ENCODE data around the gene AGRN.
"Not testable (repeated sequence)": the region's sequence is repeated elsewhere in the genome, so short reads cannot be mapped to it uniquely, and the experiment has no call there.

AGRN gene

GRCh38 chr1:1091344-1092148 lies 71.6 kb downstream of the AGRN start:
- no peak overlapping the region for H3K27ac ChIP-seq (ENCODE audit: low read depth, low read length)
- H3K79me2 ChIP-seq (ENCODE audit: control insufficient read depth, insufficient read depth, low read length, unreplicated experiment): no peaks in the 10 kb centered on the region
- H3K4me3 ChIP-seq (ENCODE audit: low read depth, low read length): no peak overlapping the region
- H3K4me1 ChIP-seq (ENCODE audit: control insufficient read depth, insufficient read depth, low read length, unreplicated experiment): no peaks in the 10 kb centered on the region
- H3K27me3 ChIP-seq (ENCODE audit: insufficient read depth, low read length): no peaks in the 10 kb centered on the region
- no peak overlapping the region for H2AFZ ChIP-seq (ENCODE audit: low read length, unreplicated experiment)
- no peaks in the 10 kb centered on the region for H3K36me3 ChIP-seq (ENCODE audit: insufficient read depth, low read length)

DNA sequence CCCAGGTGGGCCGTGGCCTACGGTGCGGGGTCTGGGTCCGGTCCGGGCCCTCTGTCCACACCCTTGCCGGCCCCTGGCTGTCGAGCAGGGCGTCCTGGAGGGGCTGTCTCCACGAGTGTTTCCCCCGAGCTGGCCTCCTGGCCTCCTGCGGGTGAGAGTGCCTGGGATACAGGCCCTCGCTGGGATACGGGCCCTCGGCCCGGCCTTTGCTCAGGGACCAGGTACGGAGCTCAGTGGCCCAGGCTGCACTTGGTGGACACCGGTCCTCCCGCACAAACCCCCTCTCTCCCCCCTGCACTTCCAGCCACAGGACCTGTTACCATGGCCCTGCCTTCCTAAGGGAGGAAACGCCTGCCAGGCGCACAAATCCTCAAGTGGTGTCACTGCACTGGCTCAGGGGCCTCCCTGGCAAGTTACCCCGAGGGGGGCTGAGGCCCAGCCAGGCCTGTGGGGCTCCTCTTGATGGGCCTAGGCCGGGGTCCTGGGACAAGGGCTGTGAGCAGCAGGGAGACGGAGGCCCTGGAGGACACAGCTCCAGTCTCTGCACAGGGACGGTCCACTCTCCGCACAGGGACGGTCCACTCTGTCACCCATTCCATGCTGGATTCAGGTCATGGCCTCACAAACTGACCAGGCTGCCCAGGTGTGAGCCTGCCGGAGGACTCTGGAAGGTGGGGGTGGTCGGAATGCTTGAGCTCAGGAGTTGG lies 72.4 kb downstream of the AGRN start:
- H3K27ac ChIP-seq (ENCODE audit: low read depth, low read length): no peak overlapping the region
- no peaks in the 10 kb centered on the region for H3K36me3 ChIP-seq (ENCODE audit: insufficient read depth, low read length)
- H2AFZ ChIP-seq (ENCODE audit: low read length, unreplicated experiment): no peak overlapping the region
- no peaks in the 10 kb centered on the region for H3K79me2 ChIP-seq (ENCODE audit: control insufficient read depth, insufficient read depth, low read length, unreplicated experiment)
- no peaks in the 10 kb centered on the region for H3K4me1 ChIP-seq (ENCODE audit: control insufficient read depth, insufficient read depth, low read length, unreplicated experiment)
- H3K4me3 ChIP-seq (ENCODE audit: low read depth, low read length): no peak overlapping the region
- H3K27me3 ChIP-seq (ENCODE audit: insufficient read depth, low read length): no peaks in the 10 kb centered on the region

GRCh38 chr1:1092894-1093609 lies 73.1 kb downstream of the AGRN start:
- no peaks in the 10 kb centered on the region for H3K79me2 ChIP-seq (ENCODE audit: control insufficient read depth, insufficient read depth, low read length, unreplicated experiment)
- no peaks in the 10 kb centered on the region for H3K27me3 ChIP-seq (ENCODE audit: insufficient read depth, low read length)
- H2AFZ ChIP-seq (ENCODE audit: low read length, unreplicated experiment): no peak overlapping the region
- H3K27ac ChIP-seq (ENCODE audit: low read depth, low read length): no peak overlapping the region
- H3K4me1 ChIP-seq (ENCODE audit: control insufficient read depth, insufficient read depth, low read length, unreplicated experiment): no peaks in the 10 kb centered on the region
- no peak overlapping the region for H3K4me3 ChIP-seq (ENCODE audit: low read depth, low read length)
- H3K36me3 ChIP-seq (ENCODE audit: insufficient read depth, low read length): no peaks in the 10 kb centered on the region

DNA sequence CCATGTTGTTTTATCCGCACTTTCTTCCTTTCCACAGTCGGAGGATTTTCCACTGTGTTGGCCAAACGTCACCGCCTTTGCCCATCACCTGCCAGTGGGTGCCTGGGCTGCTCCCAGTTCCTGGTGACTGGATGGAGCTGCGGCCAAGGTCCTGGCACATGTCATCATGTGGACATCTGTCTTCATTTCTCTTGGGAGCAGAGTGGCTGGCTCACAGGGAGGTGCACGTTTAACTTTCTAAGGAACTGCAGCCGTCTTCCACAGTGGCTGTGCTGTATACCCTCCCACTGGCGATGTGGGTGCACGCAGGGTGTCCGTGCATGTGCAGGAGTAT lies 73.7 kb downstream of the AGRN start:
- Histone ChIP-seq H3K4me1 (ENCODE audit: control insufficient read depth, insufficient read depth, low read length, unreplicated experiment) (no peaks in the 10 kb centered on the region), H3K27me3 (ENCODE audit: insufficient read depth, low read length) (no peaks in the 10 kb centered on the region), H3K27ac (ENCODE audit: low read depth, low read length) (no peak overlapping the region), H2AFZ (ENCODE audit: low read length, unreplicated experiment) (no peak overlapping the region), H3K79me2 (ENCODE audit: control insufficient read depth, insufficient read depth, low read length, unreplicated experiment) (no peaks in the 10 kb centered on the region), H3K36me3 (ENCODE audit: insufficient read depth, low read length) (no peaks in the 10 kb centered on the region), H3K4me3 (ENCODE audit: low read depth, low read length) (no peak overlapping the region)

GRCh38 chr1:1094981-1095380 lies 75.1 kb downstream of the AGRN start:
- Histone ChIP-seq H3K4me1 (ENCODE audit: control insufficient read depth, insufficient read depth, low read length, unreplicated experiment) (no peaks in the 10 kb centered on the region), H3K27ac (ENCODE audit: low read depth, low read length) (no peak overlapping the region), H3K27me3 (ENCODE audit: insufficient read depth, low read length) (no peaks in the 10 kb centered on the region), H2AFZ (ENCODE audit: low read length, unreplicated experiment) (no peak overlapping the region), H3K4me3 (ENCODE audit: low read depth, low read length) (no peak overlapping the region), H3K36me3 (ENCODE audit: insufficient read depth, low read length) (no peaks in the 10 kb centered on the region), H3K79me2 (ENCODE audit: control insufficient read depth, insufficient read depth, low read length, unreplicated experiment) (no peaks in the 10 kb centered on the region)

DNA sequence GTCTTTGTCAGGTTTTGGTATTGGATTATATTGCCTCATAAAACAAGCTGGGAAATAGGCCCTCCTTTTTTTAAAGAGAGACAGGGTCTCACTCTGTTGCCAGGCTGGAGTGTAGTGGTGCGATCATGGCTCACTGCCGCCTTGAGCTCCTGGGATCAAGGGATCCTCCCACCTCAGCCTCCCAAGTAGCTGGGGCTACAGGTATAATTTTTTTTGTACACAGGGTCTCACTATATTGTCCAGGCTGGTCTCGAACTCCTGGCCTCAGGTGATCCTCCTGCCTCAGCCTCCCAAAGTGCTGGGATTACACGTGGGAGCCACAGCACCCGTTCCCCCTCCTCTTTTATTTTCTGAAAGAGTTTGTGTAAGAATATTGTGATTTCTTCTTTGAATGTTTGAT lies 76.2 kb downstream of the AGRN start:
- H2AFZ ChIP-seq (ENCODE audit: low read length, unreplicated experiment); H3K27ac ChIP-seq (ENCODE audit: low read depth, low read length); H3K27me3 ChIP-seq (ENCODE audit: insufficient read depth, low read length); H3K4me3 ChIP-seq (ENCODE audit: low read depth, low read length); H3K4me1 ChIP-seq (ENCODE audit: control insufficient read depth, insufficient read depth, low read length, unreplicated experiment); H3K36me3 ChIP-seq (ENCODE audit: insufficient read depth, low read length); H3K79me2 ChIP-seq (ENCODE audit: control insufficient read depth, insufficient read depth, low read length, unreplicated experiment): not testable (repeated sequence)

DNA sequence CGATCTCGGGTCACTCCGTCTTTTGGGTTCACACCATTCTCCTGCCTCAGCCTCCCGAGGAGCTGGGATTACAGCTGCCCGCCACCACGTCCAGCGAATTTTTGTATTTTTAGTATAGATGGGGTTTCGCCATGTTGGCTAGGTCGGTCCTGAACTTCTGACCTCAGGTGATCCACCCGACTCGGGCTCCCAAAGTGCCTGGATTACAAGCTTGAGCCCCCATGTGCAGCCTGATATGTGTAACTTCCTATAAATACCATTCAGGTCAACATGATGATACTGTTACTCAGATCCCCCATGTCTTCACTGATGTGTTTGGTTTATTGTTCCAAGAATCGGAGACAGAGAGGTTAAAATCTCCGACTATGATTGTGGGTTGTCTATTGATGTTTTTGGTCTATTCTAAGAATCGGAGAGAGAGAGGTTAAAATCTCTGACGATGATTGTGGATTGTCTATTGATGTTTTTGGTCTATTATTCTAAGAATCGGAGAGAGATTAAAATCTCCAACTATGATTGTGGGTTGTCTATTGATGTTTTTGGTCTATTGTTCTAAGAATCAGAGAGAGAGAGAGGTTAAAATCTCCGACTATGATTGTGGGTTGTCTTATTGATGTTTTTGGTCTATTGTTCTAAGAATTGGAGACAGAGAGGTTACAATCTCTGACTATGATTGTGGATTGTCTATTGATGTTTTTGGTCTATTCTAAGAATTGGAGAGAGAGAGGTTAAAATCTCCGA lies 78.9 kb downstream of the AGRN start:
- Histone ChIP-seq H3K4me3 (ENCODE audit: low read depth, low read length) (no peak overlapping the region), H3K27ac (ENCODE audit: low read depth, low read length) (no peak overlapping the region), H3K79me2 (ENCODE audit: control insufficient read depth, insufficient read depth, low read length, unreplicated experiment) (peaks cover 2% of the 10 kb centered on the region), H3K27me3 (ENCODE audit: insufficient read depth, low read length) (no peaks in the 10 kb centered on the region), H2AFZ (ENCODE audit: low read length, unreplicated experiment) (no peak overlapping the region), H3K4me1 (ENCODE audit: control insufficient read depth, insufficient read depth, low read length, unreplicated experiment) (no peaks in the 10 kb centered on the region), H3K36me3 (ENCODE audit: insufficient read depth, low read length) (0 out of 2 replicates have a peak, but pooled peaks cover 6% of the 10 kb centered on the region)

- Histone ChIP-seq H3K27me3 (ENCODE audit: insufficient read depth, low read length) (no peaks in the 10 kb centered on the region), H3K4me3 (ENCODE audit: low read depth, low read length) (no peak overlapping the region), H3K27ac (ENCODE audit: low read depth, low read length) (no peak overlapping the region), H3K79me2 (ENCODE audit: control insufficient read depth, insufficient read depth, low read length, unreplicated experiment) (peaks cover 2% of the 10 kb centered on the region), H2AFZ (ENCODE audit: low read length, unreplicated experiment) (no peak overlapping the region), H3K4me1 (ENCODE audit: control insufficient read depth, insufficient read depth, low read length, unreplicated experiment) (no peaks in the 10 kb centered on the region), H3K36me3 (ENCODE audit: insufficient read depth, low read length) (0 out of 2 replicates have a peak, but pooled peaks cover 6% of the 10 kb centered on the region)
Measured at GRCh38 chr1:1099506-1100183, 79.7 kb downstream of the AGRN start.

DNA sequence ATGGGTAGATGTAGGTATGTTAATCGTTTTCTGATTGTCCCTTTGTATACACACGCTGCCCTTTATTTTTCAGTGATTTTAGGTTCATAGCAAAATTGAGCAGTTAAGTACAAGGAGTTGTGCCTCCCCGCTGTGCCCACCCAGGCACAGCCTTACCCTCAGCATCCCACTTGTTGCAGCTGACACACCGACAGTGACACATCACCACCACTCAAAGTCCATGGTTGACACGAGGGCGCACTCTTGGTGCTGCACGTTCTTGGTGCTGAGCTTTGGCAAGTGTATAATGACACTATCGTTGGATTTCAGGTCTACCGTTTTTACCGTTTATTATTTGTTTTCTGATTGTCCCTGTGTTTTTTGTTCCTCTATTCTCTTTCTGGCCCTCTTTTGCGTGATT lies 80.4 kb downstream of the AGRN start:
- Histone ChIP-seq H3K4me3 (ENCODE audit: low read depth, low read length) (no peak overlapping the region), H3K27ac (ENCODE audit: low read depth, low read length) (no peak overlapping the region), H3K79me2 (ENCODE audit: control insufficient read depth, insufficient read depth, low read length, unreplicated experiment) (peaks cover 2% of the 10 kb centered on the region), H2AFZ (ENCODE audit: low read length, unreplicated experiment) (no peak overlapping the region), H3K27me3 (ENCODE audit: insufficient read depth, low read length) (no peaks in the 10 kb centered on the region), H3K36me3 (ENCODE audit: insufficient read depth, low read length) (0 out of 2 replicates have a peak, but pooled peaks cover 6% of the 10 kb centered on the region), H3K4me1 (ENCODE audit: control insufficient read depth, insufficient read depth, low read length, unreplicated experiment) (no peaks in the 10 kb centered on the region)

GRCh38 chr1:1101503-1101902 lies 81.6 kb downstream of the AGRN start:
- Histone ChIP-seq H2AFZ (ENCODE audit: low read length, unreplicated experiment) (no peak overlapping the region), H3K4me1 (ENCODE audit: control insufficient read depth, insufficient read depth, low read length, unreplicated experiment) (no peaks in the 10 kb centered on the region), H3K36me3 (ENCODE audit: insufficient read depth, low read length) (0 out of 2 replicates have a peak, but pooled peaks cover 6% of the 10 kb centered on the region), H3K27me3 (ENCODE audit: insufficient read depth, low read length) (no peaks in the 10 kb centered on the region), H3K27ac (ENCODE audit: low read depth, low read length) (no peak overlapping the region), H3K79me2 (ENCODE audit: control insufficient read depth, insufficient read depth, low read length, unreplicated experiment) (peaks cover 2% of the 10 kb centered on the region), H3K4me3 (ENCODE audit: low read depth, low read length) (no peak overlapping the region)

Measured in ACC112 (cell line).